ENCODE results near the gene JPH2.

The JPH2 gene

GRCh38 chr20:44109951-44110361 lies 77.0 kb downstream of the JPH2 start:
- Histone ChIP-seq H3K9me3 (replicated peaks in 1 of 11) (peaks cover 15 to 29% (median 23%) of the 10 kb centered on the region in 11 experiments), H3K27ac (no peak overlapping the region), H3K4me3 (no peak overlapping the region), H3K36me3 (peaks cover 0 to 4% (median 0%) of the 10 kb centered on the region in 11 experiments; a peak in 1 of 22 replicates), H3K4me2 (no peak overlapping the region), H4K20me1 (no peaks in the 10 kb centered on the region), H3K9ac (no peak overlapping the region), H3K27me3 (peaks cover 0 to 2% (median 0%) of the 10 kb centered on the region in 11 experiments; a peak in 3 of 22 replicates), H3K4me1 (peaks cover 0 to 23% (median 18%) of the 10 kb centered on the region in 10 experiments; a peak in 17 of 20 replicates)
- no peak for TF ChIP-seq Cebpa-rat (IDR thresholded peaks at IDR 0.05)

GRCh38 chr20:44106615-44107014 lies 80.4 kb downstream of the JPH2 start:
- H3K36me3 ChIP-seq: no peaks in the 10 kb centered on the region; a peak in 1 of 22 replicates
- no peak for TF ChIP-seq Cebpa-rat (IDR thresholded peaks at IDR 0.05)
- H3K27me3 ChIP-seq: peaks cover 0 to 22% (median 10%) of the 10 kb centered on the region in 11 experiments; a peak in 14 of 22 replicates
- no peak overlapping the region for H3K4me2 ChIP-seq
- peaks cover 30 to 46% (median 40%) of the 10 kb centered on the region in 11 experiments for H3K9me3 ChIP-seq (replicated peaks in 1 of 11)
- H3K4me1 ChIP-seq: peaks cover 0 to 1% (median under 1%) of the 10 kb centered on the region in 10 experiments; a peak in 9 of 20 replicates
- H3K27ac ChIP-seq: no peak overlapping the region
- no peak overlapping the region for H3K9ac ChIP-seq
- H4K20me1 ChIP-seq: no peaks in the 10 kb centered on the region
- H3K4me3 ChIP-seq: no peak overlapping the region

- Histone ChIP-seq H3K9ac (no peak overlapping the region), H3K27ac (no peak overlapping the region), H3K27me3 (peaks cover 0 to 22% (median 10%) of the 10 kb centered on the region in 11 experiments; a peak in 14 of 22 replicates), H3K4me1 (no peaks in the 10 kb centered on the region), H3K9me3 (replicated peaks in 1 of 11) (peaks cover 30 to 47% (median 42%) of the 10 kb centered on the region in 11 experiments), H3K4me2 (no peak overlapping the region), H4K20me1 (no peaks in the 10 kb centered on the region), H3K4me3 (no peak overlapping the region), H3K36me3 (no peaks in the 10 kb centered on the region; a peak in 1 of 22 replicates)
- no peak for TF ChIP-seq Cebpa-rat (IDR thresholded peaks at IDR 0.05)
Observed at GRCh38 chr20:44104798-44105517, 82.0 kb downstream of the JPH2 start.

- TF ChIP-seq Cebpa-rat (IDR thresholded peaks at IDR 0.05): no peak
- H3K9me3 ChIP-seq (replicated peaks in 1 of 11): peaks cover 16 to 29% (median 26%) of the 10 kb centered on the region in 11 experiments
Observed at GRCh38 chr20:44102582-44102981, 84.4 kb downstream of the JPH2 start.

GRCh38 chr20:44099832-44100231 lies 87.2 kb downstream of the JPH2 start:
- H3K4me3 ChIP-seq: no peak overlapping the region
- no peak overlapping the region for H3K9ac ChIP-seq
- no peaks in the 10 kb centered on the region for H4K20me1 ChIP-seq
- no peak for TF ChIP-seq Cebpa-rat (IDR thresholded peaks at IDR 0.05)
- H3K4me1 ChIP-seq: no peaks in the 10 kb centered on the region
- H3K27ac ChIP-seq: no peak overlapping the region
- no peaks in the 10 kb centered on the region for H3K36me3 ChIP-seq
- peaks cover 11 to 24% (median 20%) of the 10 kb centered on the region in 11 experiments; a peak in 21 of 22 replicates for H3K9me3 ChIP-seq (replicated peaks in 1 of 11)
- H3K27me3 ChIP-seq: peaks cover 0 to 19% (median 10%) of the 10 kb centered on the region in 11 experiments; a peak in 14 of 22 replicates
- H3K4me2 ChIP-seq: no peak overlapping the region

More at GRCh38 chr20:44102582-44102981, 84.4 kb downstream of the JPH2 start:
- Histone ChIP-seq H3K4me3 (no peak overlapping the region), H3K36me3 (no peaks in the 10 kb centered on the region), H4K20me1 (no peaks in the 10 kb centered on the region), H3K27ac (no peak overlapping the region), H3K9ac (no peak overlapping the region), H3K4me1 (no peaks in the 10 kb centered on the region), H3K4me2 (no peak overlapping the region), H3K27me3 (peaks cover 0 to 22% (median 10%) of the 10 kb centered on the region in 11 experiments; a peak in 14 of 22 replicates)

GRCh38 chr20:44098657-44099056 lies 88.3 kb downstream of the JPH2 start:
- Histone ChIP-seq H3K9me3 (replicated peaks in 1 of 11) (peaks cover 11 to 23% (median 19%) of the 10 kb centered on the region in 11 experiments; a peak in 21 of 22 replicates), H3K27me3 (peaks cover 0 to 7% (median 0%) of the 10 kb centered on the region in 11 experiments; a peak in 11 of 22 replicates), H3K36me3 (no peaks in the 10 kb centered on the region), H3K9ac (no peak overlapping the region), H3K27ac (no peak overlapping the region), H3K4me3 (no peak overlapping the region), H3K4me1 (no peaks in the 10 kb centered on the region), H4K20me1 (no peaks in the 10 kb centered on the region), H3K4me2 (no peak overlapping the region)
- TF ChIP-seq Cebpa-rat (IDR thresholded peaks at IDR 0.05): no peak

GRCh38 chr20:44098256-44098630 lies 88.7 kb downstream of the JPH2 start:
- H3K36me3 ChIP-seq: no peaks in the 10 kb centered on the region
- H3K9ac ChIP-seq: no peak overlapping the region
- no peak for TF ChIP-seq Cebpa-rat (IDR thresholded peaks at IDR 0.05)
- H3K4me3 ChIP-seq: no peak overlapping the region
- no peak overlapping the region for H3K4me2 ChIP-seq
- peaks cover 10 to 20% (median 17%) of the 10 kb centered on the region in 11 experiments; a peak in 21 of 22 replicates for H3K9me3 ChIP-seq (replicated peaks in 1 of 11)
- no peak overlapping the region for H3K27ac ChIP-seq
- no peaks in the 10 kb centered on the region for H3K4me1 ChIP-seq
- H3K27me3 ChIP-seq: peaks cover 0 to 3% (median 0%) of the 10 kb centered on the region in 11 experiments; a peak in 2 of 22 replicates
- no peaks in the 10 kb centered on the region for H4K20me1 ChIP-seq

GRCh38 chr20:44097521-44098255 lies 89.3 kb downstream of the JPH2 start:
- no peak overlapping the region; a peak in 1 of 22 replicates for H3K27ac ChIP-seq
- peaks cover 5 to 15% (median 11%) of the 10 kb centered on the region in 11 experiments; a peak in 21 of 22 replicates for H3K9me3 ChIP-seq (replicated peaks in 1 of 11)
- TF ChIP-seq Cebpa-rat (IDR thresholded peaks at IDR 0.05): no peak
- no peaks in the 10 kb centered on the region for H4K20me1 ChIP-seq
- no peak overlapping the region for H3K4me2 ChIP-seq
- no peak overlapping the region for H3K9ac ChIP-seq
- no peaks in the 10 kb centered on the region for H3K27me3 ChIP-seq
- no peaks in the 10 kb centered on the region for H3K4me1 ChIP-seq
- no peak overlapping the region for H3K4me3 ChIP-seq
- no peaks in the 10 kb centered on the region for H3K36me3 ChIP-seq

GRCh38 chr20:44095831-44096230 lies 91.2 kb downstream of the JPH2 start:
- no peaks in the 10 kb centered on the region for H3K9me3 ChIP-seq (replicated peaks in 1 of 11)
- no peak overlapping the region for H3K4me3 ChIP-seq
- peaks cover 0 to 8% (median 4%) of the 10 kb centered on the region in 10 experiments; a peak in 11 of 20 replicates for H3K4me1 ChIP-seq
- no peak overlapping the region for H3K9ac ChIP-seq
- H4K20me1 ChIP-seq: no peaks in the 10 kb centered on the region
- no peak overlapping the region for H3K4me2 ChIP-seq
- no peak overlapping the region for H3K27ac ChIP-seq
- no peaks in the 10 kb centered on the region for H3K36me3 ChIP-seq
- no peak for TF ChIP-seq Cebpa-rat (IDR thresholded peaks at IDR 0.05)
- no peaks in the 10 kb centered on the region for H3K27me3 ChIP-seq

Data from BLaER1 treated with 17β-estradiol and CSF1 and Interleukin-3, amounts not matched to agents 10 nM and 100 nM (cell line).